ENCODE results near the gene CYP19A1.

Gene CYP19A1

DNA sequence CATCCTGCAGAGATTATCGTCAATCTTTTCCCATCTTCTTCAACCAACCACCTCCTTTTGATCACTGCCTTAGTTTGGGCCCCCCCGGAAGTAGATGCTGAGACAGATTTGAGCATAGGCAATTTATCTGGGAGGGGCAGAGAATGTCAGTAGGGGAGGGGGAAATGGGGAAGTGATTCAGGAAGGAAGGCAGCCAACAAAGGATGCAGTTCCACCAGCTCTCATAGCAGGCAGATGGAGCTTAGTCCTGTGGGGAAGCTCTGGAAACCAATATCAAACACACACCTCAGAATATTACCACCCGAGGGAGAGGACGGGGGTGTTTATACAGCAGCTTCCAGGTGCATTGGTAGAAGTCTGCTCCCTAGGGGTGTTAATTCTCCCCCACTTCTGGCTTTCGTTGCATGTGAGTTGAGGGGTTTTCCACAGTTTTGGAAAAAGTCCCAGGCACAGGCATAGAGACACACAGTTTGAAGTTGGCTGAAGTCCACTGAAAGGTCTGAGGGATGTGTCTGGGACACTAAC is 152.2 kb downstream of the CYP19A1 start:
- in situ Hi-C loops (cut with MboI; ENCODE audit: low sequenced_read_pairs, unreplicated experiment): no loop called here
- TF ChIP-seq, protein P1, sequence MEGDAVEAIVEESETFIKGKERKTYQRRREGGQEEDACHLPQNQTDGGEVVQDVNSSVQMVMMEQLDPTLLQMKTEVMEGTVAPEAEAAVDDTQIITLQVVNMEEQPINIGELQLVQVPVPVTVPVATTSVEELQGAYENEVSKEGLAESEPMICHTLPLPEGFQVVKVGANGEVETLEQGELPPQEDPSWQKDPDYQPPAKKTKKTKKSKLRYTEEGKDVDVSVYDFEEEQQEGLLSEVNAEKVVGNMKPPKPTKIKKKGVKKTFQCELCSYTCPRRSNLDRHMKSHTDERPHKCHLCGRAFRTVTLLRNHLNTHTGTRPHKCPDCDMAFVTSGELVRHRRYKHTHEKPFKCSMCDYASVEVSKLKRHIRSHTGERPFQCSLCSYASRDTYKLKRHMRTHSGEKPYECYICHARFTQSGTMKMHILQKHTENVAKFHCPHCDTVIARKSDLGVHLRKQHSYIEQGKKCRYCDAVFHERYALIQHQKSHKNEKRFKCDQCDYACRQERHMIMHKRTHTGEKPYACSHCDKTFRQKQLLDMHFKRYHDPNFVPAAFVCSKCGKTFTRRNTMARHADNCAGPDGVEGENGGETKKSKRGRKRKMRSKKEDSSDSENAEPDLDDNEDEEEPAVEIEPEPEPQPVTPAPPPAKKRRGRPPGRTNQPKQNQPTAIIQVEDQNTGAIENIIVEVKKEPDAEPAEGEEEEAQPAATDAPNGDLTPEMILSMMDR (IDR thresholded peaks at IDR 0.05; ENCODE audit: borderline replicate concordance, control extremely low read depth, extremely low read depth, insufficient read depth, missing control alignments): no peak
- DNase-seq (ENCODE audit: low spot score): no peak

DNA sequence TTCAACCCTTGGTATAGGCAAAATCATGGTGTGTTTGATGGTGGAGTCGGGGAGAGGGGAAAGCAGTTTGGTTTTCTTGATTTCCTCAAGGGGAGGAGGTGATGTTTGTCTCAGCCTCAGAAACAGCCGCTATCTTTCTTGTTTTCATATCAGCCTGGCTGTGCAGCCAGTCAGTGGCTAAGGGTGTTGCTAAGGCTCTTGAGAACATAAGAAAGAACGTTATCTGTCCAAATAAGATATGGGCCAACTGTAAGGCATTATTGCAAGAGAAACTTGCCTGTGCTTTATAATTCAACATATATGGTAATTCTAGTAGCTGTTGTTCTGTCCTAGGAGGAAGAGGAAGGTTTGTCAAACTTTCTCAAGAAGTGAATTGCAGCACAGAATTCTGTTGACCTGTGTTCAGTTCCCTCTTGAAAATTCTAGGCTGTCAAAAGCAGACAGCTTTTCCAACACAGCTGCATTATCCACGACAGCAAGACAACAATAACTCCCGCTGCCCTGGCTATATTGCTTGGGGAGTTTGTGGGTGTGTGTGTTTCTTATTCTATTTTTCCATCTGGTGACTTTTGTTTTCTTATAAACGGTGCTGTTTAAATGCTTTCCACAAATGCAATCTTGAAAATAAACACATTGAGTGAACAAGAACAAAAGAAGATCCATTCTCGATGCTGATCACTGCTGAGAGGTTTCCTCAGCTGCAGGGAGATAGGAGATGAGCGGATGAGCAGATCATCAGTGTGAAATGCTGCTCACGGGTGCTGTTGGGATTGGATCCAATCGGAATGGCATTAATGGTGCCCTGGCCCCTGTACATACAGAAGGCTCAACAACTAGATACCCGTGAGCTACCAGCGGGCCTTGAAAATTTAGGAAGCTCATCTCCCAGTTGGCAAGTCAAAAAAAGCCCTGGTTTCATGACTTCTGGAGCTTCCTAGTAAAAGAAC is 152.9 kb downstream of the CYP19A1 start:
- in situ Hi-C loops (cut with MboI; ENCODE audit: low sequenced_read_pairs, unreplicated experiment): no loop called here
- DNase-seq (ENCODE audit: low spot score): no peak
- TF ChIP-seq, protein P1 (IDR thresholded peaks at IDR 0.05; ENCODE audit: borderline replicate concordance, control extremely low read depth, extremely low read depth, insufficient read depth, missing control alignments): no peak

DNA sequence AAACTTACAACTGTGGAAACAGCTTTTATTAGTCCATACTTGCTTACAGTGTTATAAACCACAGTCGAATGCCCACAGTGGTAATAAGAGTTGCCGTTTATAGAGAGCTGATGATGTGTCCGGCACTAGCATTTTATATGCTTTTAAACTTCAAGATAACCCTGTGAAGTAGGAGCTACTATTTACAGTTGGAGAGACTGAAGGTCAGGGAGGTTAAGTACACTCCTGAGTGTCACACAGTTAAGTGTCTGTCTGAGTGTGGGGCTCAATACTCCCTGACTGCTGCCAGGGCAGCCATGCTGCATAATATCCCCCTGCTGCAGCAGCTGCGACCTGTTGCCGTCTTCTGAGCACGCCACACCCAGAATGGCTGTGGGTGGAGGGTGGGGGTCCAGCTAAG is 153.8 kb downstream of the CYP19A1 start:
- TF ChIP-seq, protein P1 (IDR thresholded peaks at IDR 0.05; ENCODE audit: borderline replicate concordance, control extremely low read depth, extremely low read depth, insufficient read depth, missing control alignments): no peak
- in situ Hi-C loops (cut with MboI; ENCODE audit: low sequenced_read_pairs, unreplicated experiment): no loop called here
- no peak for DNase-seq (ENCODE audit: low spot score)

DNA sequence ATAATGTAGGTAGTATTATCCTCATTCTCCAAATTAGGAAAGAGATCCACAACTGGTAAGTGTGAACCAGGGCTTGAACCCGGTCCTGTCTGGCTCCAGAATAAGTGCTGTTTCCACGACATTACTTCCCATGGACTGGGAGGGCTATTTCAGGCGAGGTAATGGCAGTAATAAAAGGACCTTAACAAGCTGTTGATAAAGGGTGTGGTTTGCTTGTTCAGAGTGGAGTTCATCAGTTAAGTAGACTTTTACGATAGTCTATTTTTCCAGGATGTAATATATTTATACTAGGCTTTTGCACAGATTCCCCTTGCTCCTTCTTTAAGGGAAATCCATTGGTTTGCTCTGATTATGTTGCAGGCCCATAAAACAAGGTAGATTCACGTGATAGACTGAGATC is 155.3 kb downstream of the CYP19A1 start:
- TF ChIP-seq, protein P1 (IDR thresholded peaks at IDR 0.05; ENCODE audit: borderline replicate concordance, control extremely low read depth, extremely low read depth, insufficient read depth, missing control alignments): no peak
- in situ Hi-C loops (cut with MboI; ENCODE audit: low sequenced_read_pairs, unreplicated experiment): no loop called here

DNA sequence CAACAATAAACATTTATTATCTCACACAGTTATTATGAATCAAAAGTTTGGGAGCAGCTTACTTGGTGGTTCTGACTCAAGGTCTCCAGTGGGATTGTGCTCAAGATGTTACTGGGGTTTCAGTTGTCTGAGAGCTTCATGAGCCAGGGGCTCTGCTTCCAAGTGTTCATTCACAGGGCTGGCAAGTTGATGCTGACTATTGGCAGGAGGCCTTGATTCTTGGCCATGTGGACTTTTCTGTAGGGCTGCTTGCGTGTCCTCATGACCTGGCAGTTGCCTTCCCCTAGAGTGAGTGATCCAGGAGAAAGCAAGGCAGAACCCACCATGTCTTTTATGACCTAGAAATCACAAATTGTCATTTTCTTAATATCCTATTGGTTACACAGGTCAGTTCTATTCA is 156.5 kb downstream of the CYP19A1 start:
- in situ Hi-C loops (cut with MboI; ENCODE audit: low sequenced_read_pairs, unreplicated experiment): no loop called here
- TF ChIP-seq, protein P1 (IDR thresholded peaks at IDR 0.05; ENCODE audit: borderline replicate concordance, control extremely low read depth, extremely low read depth, insufficient read depth, missing control alignments): no peak
- DNase-seq (ENCODE audit: low spot score): no peak

More for the DNA sequence above, 155.3 kb downstream of the CYP19A1 start:
- no peak for DNase-seq (ENCODE audit: low spot score)

DNA sequence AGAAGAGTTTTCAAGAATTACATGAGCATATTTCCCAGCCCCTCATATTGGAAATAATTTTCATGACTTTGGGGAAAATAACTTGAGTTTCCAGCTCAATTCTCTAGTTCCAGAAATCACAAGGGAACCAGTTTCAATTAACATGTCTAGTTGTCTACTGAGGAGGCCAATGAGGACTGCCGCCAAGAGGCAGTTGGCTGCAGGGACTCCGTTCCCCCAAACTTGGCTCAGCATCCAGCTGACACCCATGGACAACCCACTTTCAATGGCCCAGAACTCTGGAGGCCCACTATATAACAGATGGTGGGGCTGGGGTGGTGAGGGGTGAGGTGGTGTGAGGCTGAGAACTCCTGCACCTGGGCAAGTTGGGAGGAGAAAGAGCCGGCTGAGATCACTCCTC is 157.2 kb downstream of the CYP19A1 start:
- no peak for DNase-seq (ENCODE audit: low spot score)
- TF ChIP-seq, protein P1 (IDR thresholded peaks at IDR 0.05; ENCODE audit: borderline replicate concordance, control extremely low read depth, extremely low read depth, insufficient read depth, missing control alignments): no peak
- in situ Hi-C loops (cut with MboI; ENCODE audit: low sequenced_read_pairs, unreplicated experiment): no loop called here

Measured in GM13976 (cell line).